ENCODE measurements around the gene ZP1. TPM values are rescaled to one million over a fixed set of nuclear protein-coding genes. Genes with fewer than 3 reads are reported as not detected.

The ZP1 gene
- total and polyA plus RNA-seq, 2 of the 13 experiments (the other 11 are each of a cell fraction or from before 2014, with no cell fraction given): 0.16 TPM; not detected in 1

DNA sequence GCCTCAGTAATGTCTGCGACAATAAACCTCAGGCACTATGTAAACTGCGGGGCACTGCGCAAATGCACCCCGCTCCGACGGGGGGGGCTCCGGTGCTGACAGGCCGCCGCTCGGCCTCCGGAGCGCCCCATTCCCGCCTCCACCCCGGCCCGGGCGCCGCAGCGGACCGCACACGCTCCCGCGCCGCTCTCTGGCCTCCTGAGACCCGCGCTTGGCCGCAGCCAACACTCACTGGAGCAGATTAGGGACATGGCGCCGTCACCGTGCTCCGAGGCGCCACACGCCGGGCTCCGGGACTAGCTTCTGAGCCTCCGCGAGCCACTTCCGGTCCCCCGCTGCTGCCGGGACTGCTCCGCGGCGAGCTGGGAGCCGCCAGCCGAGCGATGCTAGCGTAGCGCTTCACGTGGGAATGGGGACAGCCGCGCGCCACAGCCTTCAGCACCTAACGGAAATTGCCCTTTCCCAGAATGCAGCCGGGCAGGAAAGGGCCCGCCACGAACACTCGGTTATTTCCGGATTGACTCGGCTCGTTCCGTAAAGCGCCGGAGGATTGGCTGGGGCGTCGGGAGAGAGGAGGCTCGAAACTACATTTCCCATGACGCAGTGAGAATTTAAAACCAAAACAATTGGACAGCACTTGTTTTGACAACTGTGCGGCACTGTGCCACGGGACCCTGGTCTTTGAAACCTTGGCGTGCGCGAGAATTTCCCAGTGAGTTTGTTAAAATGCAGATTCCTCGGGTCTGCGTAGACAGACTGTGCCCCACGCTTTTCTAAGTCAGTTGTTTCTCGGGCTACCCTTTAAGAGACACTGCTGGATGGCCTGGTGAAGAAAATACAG, 39.0 kb downstream of the ZP1 start, which contains the start of gene PRPF19 (continued):
- TF ChIP-seq, protein P1, sequence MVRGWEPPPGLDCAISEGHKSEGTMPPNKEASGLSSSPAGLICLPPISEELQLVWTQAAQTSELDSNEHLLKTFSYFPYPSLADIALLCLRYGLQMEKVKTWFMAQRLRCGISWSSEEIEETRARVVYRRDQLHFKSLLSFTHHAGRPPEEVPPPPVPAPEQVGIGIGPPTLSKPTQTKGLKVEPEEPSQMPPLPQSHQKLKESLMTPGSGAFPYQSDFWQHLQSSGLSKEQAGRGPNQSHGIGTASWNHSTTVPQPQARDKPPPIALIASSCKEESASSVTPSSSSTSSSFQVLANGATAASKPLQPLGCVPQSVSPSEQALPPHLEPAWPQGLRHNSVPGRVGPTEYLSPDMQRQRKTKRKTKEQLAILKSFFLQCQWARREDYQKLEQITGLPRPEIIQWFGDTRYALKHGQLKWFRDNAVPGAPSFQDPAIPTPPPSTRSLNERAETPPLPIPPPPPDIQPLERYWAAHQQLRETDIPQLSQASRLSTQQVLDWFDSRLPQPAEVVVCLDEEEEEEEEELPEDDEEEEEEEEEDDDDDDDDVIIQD (CRISPR knock-in tag; IDR thresholded peaks at IDR 0.05; ENCODE audit: low read depth): peak; percentile 34; the same call in 1 of the 2 replicates
- no peak for TF ChIP-seq NR2F6 (IDR thresholded peaks at IDR 0.05)
- 0 out of 2 replicates have a peak, but pooled peaks have one; percentile 17 for TF ChIP-seq NR2F6 (CRISPR knock-in tag; IDR thresholded peaks at IDR 0.05)
- no peak for TF ChIP-seq ZFP41 (CRISPR knock-in tag; IDR thresholded peaks at IDR 0.05; ENCODE audit: borderline replicate concordance)
- TF ChIP-seq, protein P2, sequence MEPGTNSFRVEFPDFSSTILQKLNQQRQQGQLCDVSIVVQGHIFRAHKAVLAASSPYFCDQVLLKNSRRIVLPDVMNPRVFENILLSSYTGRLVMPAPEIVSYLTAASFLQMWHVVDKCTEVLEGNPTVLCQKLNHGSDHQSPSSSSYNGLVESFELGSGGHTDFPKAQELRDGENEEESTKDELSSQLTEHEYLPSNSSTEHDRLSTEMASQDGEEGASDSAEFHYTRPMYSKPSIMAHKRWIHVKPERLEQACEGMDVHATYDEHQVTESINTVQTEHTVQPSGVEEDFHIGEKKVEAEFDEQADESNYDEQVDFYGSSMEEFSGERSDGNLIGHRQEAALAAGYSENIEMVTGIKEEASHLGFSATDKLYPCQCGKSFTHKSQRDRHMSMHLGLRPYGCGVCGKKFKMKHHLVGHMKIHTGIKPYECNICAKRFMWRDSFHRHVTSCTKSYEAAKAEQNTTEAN (CRISPR knock-in tag; conservative IDR thresholded peaks at IDR 0.05): no peak
- TF ChIP-seq, protein P3, sequence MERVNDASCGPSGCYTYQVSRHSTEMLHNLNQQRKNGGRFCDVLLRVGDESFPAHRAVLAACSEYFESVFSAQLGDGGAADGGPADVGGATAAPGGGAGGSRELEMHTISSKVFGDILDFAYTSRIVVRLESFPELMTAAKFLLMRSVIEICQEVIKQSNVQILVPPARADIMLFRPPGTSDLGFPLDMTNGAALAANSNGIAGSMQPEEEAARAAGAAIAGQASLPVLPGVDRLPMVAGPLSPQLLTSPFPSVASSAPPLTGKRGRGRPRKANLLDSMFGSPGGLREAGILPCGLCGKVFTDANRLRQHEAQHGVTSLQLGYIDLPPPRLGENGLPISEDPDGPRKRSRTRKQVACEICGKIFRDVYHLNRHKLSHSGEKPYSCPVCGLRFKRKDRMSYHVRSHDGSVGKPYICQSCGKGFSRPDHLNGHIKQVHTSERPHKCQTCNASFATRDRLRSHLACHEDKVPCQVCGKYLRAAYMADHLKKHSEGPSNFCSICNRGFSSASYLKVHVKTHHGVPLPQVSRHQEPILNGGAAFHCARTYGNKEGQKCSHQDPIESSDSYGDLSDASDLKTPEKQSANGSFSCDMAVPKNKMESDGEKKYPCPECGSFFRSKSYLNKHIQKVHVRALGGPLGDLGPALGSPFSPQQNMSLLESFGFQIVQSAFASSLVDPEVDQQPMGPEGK (CRISPR knock-in tag; IDR thresholded peaks at IDR 0.05): peak; percentile 52; the same call in 1 of the 2 replicates
- TF ChIP-seq, protein P4, sequence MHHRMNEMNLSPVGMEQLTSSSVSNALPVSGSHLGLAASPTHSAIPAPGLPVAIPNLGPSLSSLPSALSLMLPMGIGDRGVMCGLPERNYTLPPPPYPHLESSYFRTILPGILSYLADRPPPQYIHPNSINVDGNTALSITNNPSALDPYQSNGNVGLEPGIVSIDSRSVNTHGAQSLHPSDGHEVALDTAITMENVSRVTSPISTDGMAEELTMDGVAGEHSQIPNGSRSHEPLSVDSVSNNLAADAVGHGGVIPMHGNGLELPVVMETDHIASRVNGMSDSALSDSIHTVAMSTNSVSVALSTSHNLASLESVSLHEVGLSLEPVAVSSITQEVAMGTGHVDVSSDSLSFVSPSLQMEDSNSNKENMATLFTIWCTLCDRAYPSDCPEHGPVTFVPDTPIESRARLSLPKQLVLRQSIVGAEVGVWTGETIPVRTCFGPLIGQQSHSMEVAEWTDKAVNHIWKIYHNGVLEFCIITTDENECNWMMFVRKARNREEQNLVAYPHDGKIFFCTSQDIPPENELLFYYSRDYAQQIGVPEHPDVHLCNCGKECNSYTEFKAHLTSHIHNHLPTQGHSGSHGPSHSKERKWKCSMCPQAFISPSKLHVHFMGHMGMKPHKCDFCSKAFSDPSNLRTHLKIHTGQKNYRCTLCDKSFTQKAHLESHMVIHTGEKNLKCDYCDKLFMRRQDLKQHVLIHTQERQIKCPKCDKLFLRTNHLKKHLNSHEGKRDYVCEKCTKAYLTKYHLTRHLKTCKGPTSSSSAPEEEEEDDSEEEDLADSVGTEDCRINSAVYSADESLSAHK (CRISPR knock-in tag; IDR thresholded peaks at IDR 0.05; ENCODE audit: borderline replicate concordance): no peak
- TF ChIP-seq, protein P5, sequence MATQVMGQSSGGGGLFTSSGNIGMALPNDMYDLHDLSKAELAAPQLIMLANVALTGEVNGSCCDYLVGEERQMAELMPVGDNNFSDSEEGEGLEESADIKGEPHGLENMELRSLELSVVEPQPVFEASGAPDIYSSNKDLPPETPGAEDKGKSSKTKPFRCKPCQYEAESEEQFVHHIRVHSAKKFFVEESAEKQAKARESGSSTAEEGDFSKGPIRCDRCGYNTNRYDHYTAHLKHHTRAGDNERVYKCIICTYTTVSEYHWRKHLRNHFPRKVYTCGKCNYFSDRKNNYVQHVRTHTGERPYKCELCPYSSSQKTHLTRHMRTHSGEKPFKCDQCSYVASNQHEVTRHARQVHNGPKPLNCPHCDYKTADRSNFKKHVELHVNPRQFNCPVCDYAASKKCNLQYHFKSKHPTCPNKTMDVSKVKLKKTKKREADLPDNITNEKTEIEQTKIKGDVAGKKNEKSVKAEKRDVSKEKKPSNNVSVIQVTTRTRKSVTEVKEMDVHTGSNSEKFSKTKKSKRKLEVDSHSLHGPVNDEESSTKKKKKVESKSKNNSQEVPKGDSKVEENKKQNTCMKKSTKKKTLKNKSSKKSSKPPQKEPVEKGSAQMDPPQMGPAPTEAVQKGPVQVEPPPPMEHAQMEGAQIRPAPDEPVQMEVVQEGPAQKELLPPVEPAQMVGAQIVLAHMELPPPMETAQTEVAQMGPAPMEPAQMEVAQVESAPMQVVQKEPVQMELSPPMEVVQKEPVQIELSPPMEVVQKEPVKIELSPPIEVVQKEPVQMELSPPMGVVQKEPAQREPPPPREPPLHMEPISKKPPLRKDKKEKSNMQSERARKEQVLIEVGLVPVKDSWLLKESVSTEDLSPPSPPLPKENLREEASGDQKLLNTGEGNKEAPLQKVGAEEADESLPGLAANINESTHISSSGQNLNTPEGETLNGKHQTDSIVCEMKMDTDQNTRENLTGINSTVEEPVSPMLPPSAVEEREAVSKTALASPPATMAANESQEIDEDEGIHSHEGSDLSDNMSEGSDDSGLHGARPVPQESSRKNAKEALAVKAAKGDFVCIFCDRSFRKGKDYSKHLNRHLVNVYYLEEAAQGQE (IDR thresholded peaks at IDR 0.05; ENCODE audit: borderline replicate concordance in 1 of 2, low read depth in 1 of 2, low read length in 2 of 2): no peak
- no peak for TF ChIP-seq KLF6 (CRISPR knock-in tag; IDR thresholded peaks at IDR 0.05)
- TF ChIP-seq ZBTB7A (CRISPR knock-in tag; IDR thresholded peaks at IDR 0.05): no peak
- TF ChIP-seq NFRKB (IDR thresholded peaks at IDR 0.05): no peak
- 0 out of 2 replicates have a peak, but pooled peaks have one; percentile 20 for TF ChIP-seq NCOA1 (CRISPR knock-in tag; IDR thresholded peaks at IDR 0.05)
- TF ChIP-seq PCBP1 (IDR thresholded peaks at IDR 0.05; ENCODE audit: borderline replicate concordance, low read depth, low read length): no peak
- TF ChIP-seq PHF8 (CRISPR knock-in tag; IDR thresholded peaks at IDR 0.05): peak; percentile 94
